GM12878 (cell line): ENCODE data around the gene TOPBP1. TPM values are rescaled to one million over a fixed set of nuclear protein-coding genes. Genes with fewer than 3 reads are reported as not detected.

Experiments used
- ATAC-seq: fragments of 200-7000 bp; cut with Tn5 transposase; 3 replicates; pipeline ENCODE4 v1.9.1; 2020; ENCODE audit warnings: mild to moderate bottlenecking, moderate library complexity
- BruUV-seq: library from RNA; stranded (reverse); fragments of 400-500 nt; replicated peaks from 2 replicates; lab custom pipeline; 2021; lab: Mats Ljungman, UMichigan
- CTCF ChIA-PET: fragments of 300-600 bp; sonication (Branson Sonifier 250); formaldehyde crosslinking; extraction: SDS; loops from one replicate; lab custom pipeline; 2021; ENCODE audit warnings: inconsistent platforms; lab: Yijun Ruan, JAX
- POLR2A ChIA-PET: fragments of 350-600 bp; formaldehyde crosslinking; extraction: SDS; loops from one replicate; lab custom pipeline; 2021; ENCODE audit warnings: inconsistent platforms; lab: Charles Lee
- RAD21 ChIA-PET: fragments of 300-600 bp; sonication (Branson Sonifier 250); formaldehyde crosslinking; loops from one replicate; lab custom pipeline; 2023; ENCODE audit warnings: antibody characterized with exemption; ENCODE audit not compliant: unreplicated experiment; lab: Charles Lee
- SMC1A ChIA-PET: fragments of 300-600 bp; sonication (Branson Sonifier 250); formaldehyde crosslinking; loops from one replicate; lab custom pipeline; 2023; ENCODE audit not compliant: unreplicated experiment, uncharacterized antibody; lab: Charles Lee
- DNase-seq: peaks from one replicate; pipeline ENCODE4 v3.0.0-alpha.2; 2011; ENCODE audit warnings: low read depth, low spot score
- FAIRE-seq: peaks from 3 replicates; lab custom pipeline; 2011; peaks lifted over from hg19 to GRCh38; lab: Jason Lieb, UNC
- H2AFZ ChIP-seq: 2 replicates; pipeline ENCODE4 v1.6.0; 2011; ENCODE audit warnings: low read depth, low read length, control low read depth; ENCODE audit not compliant: control insufficient read depth
- H3K27ac ChIP-seq: 2 replicates; pipeline ENCODE4 v1.5.1; 2011; ENCODE audit warnings: control low read depth; ENCODE audit not compliant: control insufficient read depth, insufficient read depth
- H3K27me3 ChIP-seq, 2 experiments: replicated peaks in 1 of 2; 2 replicates each; pipeline versions ENCODE4 v1.6.0 to v1.6.1; 2011; ENCODE audit warnings: low read length in 1 of 2; ENCODE audit not compliant: control insufficient read depth in 2 of 2, insufficient read depth in 2 of 2
- H3K36me3 ChIP-seq, 2 experiments: 2 replicates each; pipeline ENCODE4 v1.5.1; 2011; ENCODE audit warnings: low read length in 1 of 2; ENCODE audit not compliant: control insufficient read depth in 2 of 2, insufficient read depth in 2 of 2
- H3K4me1 ChIP-seq: 2 replicates; pipeline ENCODE4 v1.6.1; 2011; ENCODE audit warnings: mild to moderate bottlenecking, low read length, moderate library complexity, mixed read lengths; ENCODE audit not compliant: control insufficient read depth, insufficient read depth
- H3K4me2 ChIP-seq: 2 replicates; pipeline ENCODE4 v1.6.0; 2011; ENCODE audit warnings: control low read depth; ENCODE audit not compliant: control insufficient read depth, insufficient read depth
- H3K4me3 ChIP-seq: fragments of 200-600 bp; sonication (generic); 2 replicates; pipeline ENCODE4 v1.5.1; 2016
- H3K79me2 ChIP-seq: 2 replicates; pipeline ENCODE4 v1.6.0; 2011; ENCODE audit warnings: low read length; ENCODE audit not compliant: control insufficient read depth, insufficient read depth
- H3K9ac ChIP-seq: 2 replicates; pipeline ENCODE4 v1.8.0; 2011; ENCODE audit warnings: low read length, control low read depth, mixed read lengths; ENCODE audit not compliant: control insufficient read depth, insufficient read depth
- H3K9me3 ChIP-seq: replicated peaks from 3 replicates; pipeline ENCODE4 v1.5.1; 2011; ENCODE audit warnings: mild to moderate bottlenecking, low read length; ENCODE audit not compliant: control insufficient read depth, insufficient read depth
- H4K20me1 ChIP-seq: 2 replicates; pipeline ENCODE4 v1.6.0; 2011; ENCODE audit not compliant: control insufficient read depth, insufficient read depth
- BRCA1 ChIP-seq: IDR thresholded peaks from 2 replicates; pipeline ENCODE4 v1.6.1; 2011; ENCODE audit warnings: low read depth, low read length, improper control_type of control experiment
- GABPA ChIP-seq: IDR thresholded peaks from 2 replicates; pipeline ENCODE4 v1.6.1; 2014; ENCODE audit warnings: antibody characterized with exemption, low read depth, mild to moderate bottlenecking, inconsistent platforms
- NR2F1 ChIP-seq: fragments of 450-650 bp; conservative IDR thresholded peaks from 2 replicates; pipeline ENCODE4 v1.6.1; 2017; ENCODE audit warnings: mild to moderate bottlenecking
- PML ChIP-seq: IDR thresholded peaks from 2 replicates; pipeline ENCODE4 v1.6.1; 2012; ENCODE audit warnings: low read length, inconsistent platforms
- POLR2A ChIP-seq: IDR thresholded peaks from 2 replicates; pipeline ENCODE4 v1.6.1; 2011; ENCODE audit warnings: low read depth, mild to moderate bottlenecking, low read length
- POLR2AphosphoS5 ChIP-seq: IDR thresholded peaks from 2 replicates; pipeline ENCODE4 v1.6.1; 2011; ENCODE audit warnings: mild to moderate bottlenecking, low read length, inconsistent platforms
- REST ChIP-seq: IDR thresholded peaks from 2 replicates; pipeline ENCODE4 v1.6.1; 2012; ENCODE audit warnings: mild to moderate bottlenecking, low read depth, low read length
- TAF1 ChIP-seq: IDR thresholded peaks from 2 replicates; pipeline ENCODE4 v1.6.1; 2011; ENCODE audit warnings: mild to moderate bottlenecking, low read depth, low read length, borderline replicate concordance
- WRNIP1 ChIP-seq: IDR thresholded peaks from 2 replicates; pipeline ENCODE4 v1.6.1; 2011; ENCODE audit warnings: low read depth, low read length, improper control_type of control experiment, borderline replicate concordance
- WGBS: methylation state at CpG from one replicate; pipeline ENCODE4 v1.1.6; 2016; ENCODE audit warnings: low lambda C conversion rate; ENCODE audit not compliant: insufficient replicate concordance, insufficient coverage; ENCODE audit errors: missing lambda C conversion rate; 5-methylcytosine and 5-hydroxymethylcytosine counted together
- in situ Hi-C: fragments of 300-500 bp; cut with MboI; formaldehyde crosslinking; loops from 9 replicates; pipeline ENCODE4 v1.14.3; 2018; ENCODE audit warnings: mixed read lengths
- intact Hi-C: fragments of 100-400 bp; cut with micrococcal nuclease; formaldehyde crosslinking; loops from one replicate; pipeline ENCODE4 v1.14.2; 2022; ENCODE audit not compliant: unreplicated experiment
- polyA plus RNA-seq, 11 experiments: library from polyadenylated mRNA; depleted of rRNA in 4 of 11; unstranded in 6 of 11; stranded (reverse) in 5 of 11; fragments of >200 nt; fragmentation: Nextera tagmentation in 4 of 11; fragmentation: Illumina TruSeq in 1 of 11; extraction: Ambion mirVana in 4 of 11; extraction: Trizol in 1 of 11; gene quantifications; 1 replicate in 1 of 11; 2 replicates in 10 of 11; pipeline versions ENCODE4 v1.2.1 to v1.2.3, GENCODE V29; 2011 to 2016; ENCODE audit warnings: inconsistent platforms in 2 of 11, missing spikeins in 2 of 11, low read depth in 1 of 11
- total RNA-seq, 4 experiments: library from RNA; depleted of rRNA in 3 of 4; stranded (reverse); fragments of >200 nt in 3 of 4; fragmentation: Illumina TruSeq in 1 of 4; extraction: Trizol in 1 of 4; gene quantifications; 2 replicates each; pipeline versions ENCODE4 v1.2.1 to v1.2.3, GENCODE V29; 2013 to 2021
- TF ChIP-seq, protein P1 (sequence below): IDR thresholded peaks from 2 replicates; pipeline ENCODE4 v1.6.1; 2012; ENCODE audit warnings: low read length, inconsistent platforms

The TOPBP1 gene
- total and polyA plus RNA-seq, 10 of the 15 experiments (the other 5 are each of a cell fraction or from before 2014, with no cell fraction given), result 18.3 to 99.3 (median 61.5) TPM

DNA sequence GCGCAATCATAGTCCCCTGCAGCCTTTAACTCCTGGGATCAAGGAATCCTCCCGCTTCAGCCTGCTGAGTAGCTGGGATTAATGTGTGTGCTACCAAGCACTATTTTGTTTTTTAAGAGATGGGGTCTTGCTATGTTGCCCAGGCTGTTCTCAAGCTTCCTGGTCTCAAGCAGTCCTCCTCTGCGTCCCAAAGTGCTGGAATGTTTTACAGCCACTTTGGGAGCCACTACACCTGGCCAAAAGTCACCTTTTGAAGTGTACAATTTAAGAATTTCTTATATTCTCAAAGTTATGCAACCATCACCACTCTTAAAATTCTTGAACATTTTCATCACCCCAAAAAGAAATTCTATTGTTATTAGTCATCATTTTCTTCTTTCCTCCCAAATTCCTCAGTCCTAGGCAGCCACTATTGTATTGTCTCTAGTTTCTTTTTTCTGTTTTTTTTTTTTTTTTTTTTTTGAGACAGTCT is 70.4 kb downstream of the TOPBP1 start (continued):
- no peak for TF ChIP-seq REST
- no peak for TF ChIP-seq TAF1
- no peak for TF ChIP-seq PML
- no peak for TF ChIP-seq BRCA1
- TF ChIP-seq NR2F1, result no peak
- TF ChIP-seq GABPA, result no peak

GRCh38 chr3:133589503-133589902 is 72.2 kb downstream of the TOPBP1 start:
- intact Hi-C loops, result no loop called here
- Histone ChIP-seq H2AFZ (no peak overlapping the region), H3K9me3 (no peaks in the 10 kb centered on the region), H4K20me1 (no peaks in the 10 kb centered on the region), H3K4me1 (peaks cover 21% of the 10 kb centered on the region), H3K27ac (no peak overlapping the region), H3K4me3 (no peak overlapping the region), H3K9ac (no peak overlapping the region), H3K4me2 (no peak overlapping the region), H3K79me2 (peaks cover 17% of the 10 kb centered on the region), H3K36me3 (peaks cover 6 to 34% of the 10 kb centered on the region in 2 experiments), H3K27me3 (no peaks in the 10 kb centered on the region)
- no peak for ATAC-seq
- TF ChIP-seq WRNIP1 (no peak), POLR2A (peak; percentile 58), POLR2AphosphoS5 (0 out of 2 replicates have a peak, but pooled peaks have one; percentile 0)
- TF ChIP-seq, protein P1, sequence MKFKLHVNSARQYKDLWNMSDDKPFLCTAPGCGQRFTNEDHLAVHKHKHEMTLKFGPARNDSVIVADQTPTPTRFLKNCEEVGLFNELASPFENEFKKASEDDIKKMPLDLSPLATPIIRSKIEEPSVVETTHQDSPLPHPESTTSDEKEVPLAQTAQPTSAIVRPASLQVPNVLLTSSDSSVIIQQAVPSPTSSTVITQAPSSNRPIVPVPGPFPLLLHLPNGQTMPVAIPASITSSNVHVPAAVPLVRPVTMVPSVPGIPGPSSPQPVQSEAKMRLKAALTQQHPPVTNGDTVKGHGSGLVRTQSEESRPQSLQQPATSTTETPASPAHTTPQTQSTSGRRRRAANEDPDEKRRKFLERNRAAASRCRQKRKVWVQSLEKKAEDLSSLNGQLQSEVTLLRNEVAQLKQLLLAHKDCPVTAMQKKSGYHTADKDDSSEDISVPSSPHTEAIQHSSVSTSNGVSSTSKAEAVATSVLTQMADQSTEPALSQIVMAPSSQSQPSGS, result peak; percentile 29; the same call in 1 of the 2 replicates
- ChIA-PET RAD21 (no interaction called here), CTCF (no interaction called here), SMC1A (interaction anchor here (0.6 to 4.2 kb wide), 2 partner anchors 12 to 412 kb away, joined by 3 to 38 read pairs; no protein-coding TSS in a partner anchor), POLR2A (interaction anchor here (2.0 kb wide), 1 partner anchor 13 kb away, joined by 5 read pairs; no protein-coding TSS in a partner anchor)
- WGBS, result 98% methylated on average over 8 of the region's 8 CpGs
- FAIRE-seq, result no peak
- in situ Hi-C loops, result no loop called here
- no TSS peak for BruUV-seq
- no peak for DNase-seq
